Vagina (tissue), 2 donors: ENCODE results near the gene KLHDC7B.

Experiments
- CTCF ChIP-seq, 3 experiments: fragments of 450-650 bp in 2 of 3; fragments of 200-600 bp in 1 of 3; sonication (generic) in 1 of 3; IDR thresholded peaks; one replicate each; pipeline ENCODE4 v1.5.1; 2017 to 2019; ENCODE audit warnings: antibody characterized with exemption in 3 of 3, mild to moderate bottlenecking in 2 of 3, moderate library complexity in 2 of 3
- POLR2A ChIP-seq, 2 donors: fragments of 450-650 bp; IDR thresholded peaks; one replicate each; pipeline ENCODE4 v1.6.1; 2017; ENCODE audit warnings: antibody characterized with exemption in 2 of 2, mild to moderate bottlenecking in 2 of 2, moderate library complexity in 2 of 2
- POLR2AphosphoS5 ChIP-seq, 2 donors: sonication (generic); formaldehyde crosslinking; IDR thresholded peaks; one replicate each; pipeline ENCODE4 v1.9.0; 2017; ENCODE audit warnings: antibody characterized with exemption in 2 of 2, mild to moderate bottlenecking in 2 of 2, low read depth in 1 of 2; ENCODE audit not compliant: insufficient read depth in 1 of 2

- TF ChIP-seq CTCF (IDR thresholded peaks at IDR 0.05) (no peak), POLR2A (IDR thresholded peaks at IDR 0.05) (no peak), POLR2AphosphoS5 (IDR thresholded peaks at IDR 0.05; ENCODE audit: insufficient read depth in 1 of 2, low read depth in 1 of 2) (no peak)
These were observed 17.9 kb downstream of the KLHDC7B start for GRCh38 chr22:50563413-50564160.
